T-helper 1 cell (primary cell): ENCODE data around the gene ELOVL4.
A peak's percentile ranks its signal among the peaks of the same experiment; 100 is the strongest.

Experiments used
- DNase-seq, 5 donors: peaks; one replicate each; pipeline ENCODE4 v3.0.0-alpha.2; 2012 to 2020
- total RNA-seq, 4 donors: gene quantifications; one replicate each; lab custom pipeline; 2026; lab: John Stamatoyannopoulos, UW

Gene ELOVL4
- total RNA-seq: 1.5 to 3.3 (median 2.4) reads per million in 4 donors

- DNase-seq: peak; percentile 26 to 55 (median 37)
Measured at GRCh38 chr6:79947191-79948186, at the start of gene ELOVL4. Gene ELOVL4 (minus strand): TSS chr6:79947553. CDS start chr6:79947279, 274 bp downstream.

GRCh38 chr6:79993911-79994309 lies 46.6 kb upstream of the ELOVL4 start:
- no peak for DNase-seq

DNA sequence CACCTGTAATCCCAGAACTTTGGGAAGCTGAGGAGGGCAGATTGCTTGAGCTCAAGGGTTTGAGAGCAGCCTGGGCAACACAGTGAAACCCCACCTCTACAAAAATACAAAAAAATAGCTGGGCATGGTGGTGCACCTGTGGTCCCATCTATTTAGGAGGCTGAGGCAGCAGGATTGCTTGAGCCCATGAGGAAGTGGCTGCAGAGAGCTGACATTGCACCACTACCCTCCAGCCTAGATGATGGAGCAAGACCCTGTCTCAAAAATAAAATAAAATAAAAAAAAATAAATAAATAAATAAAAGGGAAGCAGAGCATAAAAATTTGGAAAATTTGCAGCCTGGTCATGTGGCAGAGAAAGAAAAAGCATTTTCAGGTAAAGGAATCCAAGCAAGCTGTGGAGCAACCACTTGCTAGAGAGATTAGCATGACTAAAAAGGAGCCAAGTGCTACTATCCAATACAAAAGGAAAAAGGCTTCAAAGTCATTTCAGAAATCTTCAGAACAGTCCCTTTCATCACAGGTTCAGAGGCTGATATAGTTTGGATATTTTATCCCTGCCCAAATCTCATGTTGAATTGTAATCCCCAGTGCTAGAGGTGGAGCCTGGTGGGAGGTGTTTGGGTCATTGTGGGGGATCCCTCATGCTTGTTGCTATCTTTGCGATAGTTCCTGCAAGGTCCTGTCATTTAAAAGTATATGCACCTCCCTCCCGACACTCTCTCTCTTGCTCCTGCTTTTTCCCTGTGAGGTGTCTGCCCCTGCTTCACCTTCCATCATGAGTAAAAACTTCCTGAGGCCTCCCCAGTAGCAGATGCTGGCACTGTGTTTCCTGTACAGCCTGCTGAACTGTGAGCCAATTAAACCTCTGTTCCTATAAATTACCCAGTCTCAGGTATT lies 45.9 kb upstream of the ELOVL4 start:
- DNase-seq: no peak

DNA sequence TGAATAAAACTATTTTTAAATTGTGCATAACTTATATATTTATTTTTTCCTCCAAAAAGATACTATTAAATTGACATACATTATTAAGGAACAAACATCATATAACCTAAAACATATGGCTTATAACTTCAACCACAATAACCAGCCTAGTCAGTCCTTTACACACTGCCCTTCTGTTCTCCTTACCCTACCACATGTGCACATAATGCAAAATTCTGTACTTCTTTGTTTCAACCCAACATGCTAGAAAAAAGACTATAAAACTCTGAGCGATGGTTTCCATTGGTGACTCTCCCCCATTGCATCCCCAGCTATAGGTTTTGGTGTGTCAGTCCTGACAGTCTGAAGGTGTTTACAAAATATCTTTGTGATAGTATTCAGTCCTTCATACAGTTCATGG lies 42.3 kb upstream of the ELOVL4 start:
- no peak for DNase-seq

GRCh38 chr6:79985128-79985527 lies 37.8 kb upstream of the ELOVL4 start:
- no peak for DNase-seq

DNA sequence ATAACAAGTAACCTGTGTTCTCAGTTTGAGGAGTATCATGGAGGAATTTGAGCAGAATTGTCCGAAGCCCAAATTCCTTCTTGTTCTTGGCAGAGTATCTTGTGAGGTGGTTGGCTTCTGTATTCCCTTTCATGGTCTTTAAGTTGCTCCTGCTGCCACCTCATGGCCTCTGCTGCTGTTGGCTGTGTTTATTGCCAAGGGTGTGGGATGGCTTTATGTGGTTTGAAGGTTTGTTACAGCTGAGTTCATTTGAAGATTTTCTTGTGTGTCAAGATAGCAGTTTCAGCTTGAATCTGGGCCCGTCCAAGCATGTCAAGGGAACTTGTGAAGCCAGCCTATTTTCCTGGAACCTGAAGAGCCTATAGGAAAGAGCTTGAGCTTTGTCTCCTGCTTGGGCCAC lies 36.9 kb upstream of the ELOVL4 start:
- no peak for DNase-seq

- no peak for DNase-seq
Measured at GRCh38 chr6:79981652-79982051, 34.3 kb upstream of the ELOVL4 start.

DNA sequence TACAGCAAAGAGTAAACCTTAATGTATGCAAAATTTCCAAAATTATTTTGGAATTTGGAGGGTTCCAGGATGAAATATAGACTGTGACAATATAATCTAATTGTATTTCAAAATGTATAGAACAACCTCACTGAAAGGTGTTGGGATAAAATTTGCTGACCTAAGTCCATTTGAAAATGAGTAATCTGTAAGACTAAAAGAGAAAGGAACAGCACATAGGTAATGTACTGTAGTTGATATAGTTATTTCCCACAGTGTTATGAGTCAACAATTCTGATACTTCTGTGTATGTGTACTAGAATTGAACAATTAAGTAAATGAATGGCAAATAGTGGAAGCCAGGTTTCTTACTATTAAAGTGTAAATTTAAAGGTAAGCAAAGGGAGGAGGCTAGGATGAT lies 23.8 kb upstream of the ELOVL4 start:
- no peak for DNase-seq

- no peak for DNase-seq
Measured at GRCh38 chr6:79969784-79970183, 22.4 kb upstream of the ELOVL4 start.

DNA sequence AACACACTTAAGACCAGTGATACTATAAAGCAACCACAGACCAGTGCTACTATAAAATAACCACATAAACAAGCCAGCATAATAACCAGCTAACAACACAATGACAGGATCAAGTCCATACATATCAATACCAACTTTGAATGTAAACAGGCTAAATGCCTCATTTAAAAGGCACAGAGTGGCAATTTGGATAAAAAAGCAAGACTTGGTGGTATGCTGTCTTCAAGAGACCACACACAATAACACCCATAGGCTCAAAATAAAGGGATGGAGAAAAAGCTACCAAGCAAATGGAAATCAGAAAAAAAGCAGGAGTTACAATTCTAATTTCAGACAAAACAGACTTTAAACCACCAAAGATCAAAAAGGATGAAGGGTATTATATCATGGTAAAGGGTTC lies 19.8 kb upstream of the ELOVL4 start:
- DNase-seq: no peak

DNA sequence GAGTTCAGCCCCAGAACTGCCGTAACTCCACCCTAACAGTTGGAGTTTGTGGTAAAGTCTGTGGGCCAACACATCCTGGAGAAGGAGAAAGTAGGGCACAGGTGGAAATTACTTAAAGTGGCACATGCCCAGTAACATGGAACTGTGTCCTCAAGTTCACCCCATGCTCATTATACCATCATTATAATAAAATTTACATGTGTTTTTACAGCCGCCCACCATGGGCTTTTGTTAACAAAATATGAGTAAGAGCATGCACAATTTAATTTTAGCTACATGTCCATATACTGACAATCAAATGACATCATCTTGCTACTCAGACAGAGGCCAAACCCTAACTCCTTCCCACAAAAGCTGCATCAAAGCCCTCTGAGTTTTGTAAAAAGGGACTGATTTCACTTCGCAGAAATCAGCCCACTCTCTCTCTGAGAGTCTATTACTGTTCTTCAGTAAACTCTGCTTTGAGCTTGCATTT lies 17.3 kb upstream of the ELOVL4 start:
- DNase-seq: no peak

GRCh38 chr6:79954849-79955248 lies 7.5 kb upstream of the ELOVL4 start:
- no peak for DNase-seq

DNA sequence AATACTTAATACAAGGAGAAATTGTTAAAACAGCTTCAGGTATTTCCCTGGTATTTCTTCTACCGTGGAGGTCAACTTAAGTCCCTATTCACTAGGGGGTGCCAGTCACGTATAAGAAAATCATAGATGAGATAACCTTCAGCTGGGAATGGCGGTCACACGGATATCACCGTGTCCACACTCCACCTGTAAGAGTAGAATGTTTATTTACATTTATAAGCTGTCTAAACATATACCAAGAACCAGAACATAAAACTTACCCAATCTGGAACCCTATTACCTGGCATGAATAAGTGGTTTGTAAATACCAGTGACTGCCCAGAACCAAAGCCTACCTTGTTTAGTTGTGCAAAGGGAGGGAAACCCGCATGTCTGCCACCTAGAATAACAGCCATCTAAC lies 1.9 kb upstream of the ELOVL4 start:
- peak in 4 of 5 donors; percentile 42 to 72 (median 52) for DNase-seq

DNA sequence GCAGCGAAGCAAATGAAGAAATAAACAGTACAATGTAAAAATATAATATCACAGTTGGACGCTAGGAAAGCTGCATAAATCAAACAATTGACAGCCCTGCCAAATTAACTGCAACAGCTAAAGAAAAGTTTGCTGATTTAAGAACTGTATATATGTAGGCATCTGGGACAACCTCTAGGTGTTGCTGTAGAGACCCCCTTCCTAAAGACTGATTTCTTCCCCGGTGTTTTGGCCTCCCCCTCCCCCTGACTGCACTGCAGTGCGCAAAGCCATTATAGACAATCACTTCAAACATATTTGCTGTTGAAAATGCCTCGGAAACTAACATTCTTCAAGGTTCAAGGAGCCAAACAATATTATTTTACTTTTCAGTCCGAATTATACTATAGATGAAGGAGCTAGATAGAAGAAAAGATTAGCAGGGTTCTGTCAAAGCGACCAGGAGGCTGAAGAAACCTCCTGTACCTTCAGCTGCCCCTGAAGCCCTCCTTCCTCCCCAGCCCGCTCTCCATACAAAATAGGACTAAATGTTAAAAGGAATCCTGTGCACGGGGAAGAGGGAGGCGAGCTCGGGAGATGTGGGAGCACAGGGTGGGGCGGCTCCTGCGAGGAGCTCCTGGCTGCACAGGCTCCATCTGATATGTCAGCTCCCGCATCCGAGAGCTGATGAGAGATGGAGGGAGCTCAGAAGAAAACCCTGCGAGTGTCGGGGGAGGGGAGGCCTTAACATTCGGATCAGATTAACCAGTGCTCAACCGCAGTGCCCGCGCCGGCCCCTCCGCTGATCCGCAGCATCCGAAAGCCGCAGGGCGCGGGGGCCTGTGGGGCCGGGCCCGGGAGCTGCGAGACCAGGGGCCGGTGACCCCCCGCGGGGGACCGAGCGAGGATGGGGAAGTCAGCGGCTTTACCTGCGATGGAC lies 822 bp downstream of the ELOVL4 start:
- DNase-seq: peak in 3 of 5 donors; percentile 4 to 20 (median 11)

DNA sequence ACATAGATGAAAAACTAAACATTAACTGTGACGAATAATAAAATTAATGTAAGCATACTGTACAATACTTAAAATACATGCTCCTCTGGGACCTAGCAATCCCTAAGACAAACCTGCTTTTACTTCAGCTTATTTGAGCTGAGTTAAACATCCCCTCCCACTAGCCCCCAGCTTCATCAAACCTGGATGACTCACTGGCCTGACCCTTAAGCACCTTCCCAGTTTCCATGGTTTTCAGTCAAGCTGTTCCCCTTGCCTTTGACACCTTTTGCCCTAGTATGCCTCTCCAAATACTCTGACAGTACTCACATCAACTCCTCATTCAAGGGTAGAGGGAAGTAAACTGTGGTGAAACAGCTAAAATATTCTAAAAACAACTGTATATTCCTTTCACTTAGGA lies 4.2 kb downstream of the ELOVL4 start:
- DNase-seq: no peak

DNA sequence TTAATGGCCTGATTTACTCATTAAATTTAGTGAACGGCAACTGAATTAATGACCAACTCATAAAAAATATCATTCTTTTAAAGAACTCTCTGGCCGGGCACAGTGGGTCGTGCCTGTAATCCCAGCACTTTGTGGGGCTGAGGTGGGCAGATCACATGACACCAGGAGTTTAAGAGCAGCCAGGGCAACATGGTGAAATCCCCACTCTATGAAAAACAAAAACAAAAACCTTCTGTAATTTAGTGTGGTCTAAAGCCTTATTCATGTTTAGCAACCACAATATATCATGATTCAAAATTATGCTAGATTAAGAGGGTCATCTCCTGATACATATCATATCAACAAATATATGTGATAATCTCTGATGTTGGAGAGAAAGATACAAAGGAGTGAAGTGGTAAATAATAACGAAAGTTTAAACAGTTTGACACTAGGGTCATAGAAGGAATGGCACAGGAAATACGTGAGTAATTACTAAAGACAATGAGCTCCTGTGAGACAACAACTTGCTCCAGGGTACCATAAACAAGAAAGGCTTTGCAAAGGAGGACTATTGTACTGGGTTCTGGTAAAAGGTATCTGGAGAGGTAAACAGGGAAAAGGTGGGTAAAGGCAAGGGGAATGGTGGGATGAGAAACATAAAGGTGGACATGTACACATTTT lies 5.7 kb downstream of the ELOVL4 start:
- peak in 1 of 5 donors; percentile 25 for DNase-seq

GRCh38 chr6:79928478-79928998 lies 18.8 kb downstream of the ELOVL4 start:
- DNase-seq: no peak

GRCh38 chr6:79927758-79928157 lies 19.6 kb downstream of the ELOVL4 start:
- DNase-seq: no peak

DNA sequence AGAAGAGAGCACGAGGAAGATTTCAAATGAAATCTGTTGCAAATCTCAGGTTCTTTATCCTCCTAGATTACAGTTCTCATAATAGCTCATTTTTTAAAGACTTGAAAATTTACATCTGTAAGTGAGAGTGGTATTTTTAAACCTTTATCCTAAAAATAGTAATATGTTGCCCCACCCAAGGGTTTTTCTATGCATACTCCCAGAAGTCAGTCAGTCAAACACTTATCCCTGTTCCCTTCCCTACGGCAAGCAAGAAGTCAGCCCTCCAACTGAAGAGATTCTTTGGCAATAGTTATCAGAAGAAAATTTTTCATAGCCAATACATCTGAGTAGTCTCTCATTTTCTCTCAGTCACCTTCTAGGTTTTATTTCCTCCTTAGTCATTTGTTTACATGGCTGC lies 24.1 kb downstream of the ELOVL4 start:
- no peak for DNase-seq

DNA sequence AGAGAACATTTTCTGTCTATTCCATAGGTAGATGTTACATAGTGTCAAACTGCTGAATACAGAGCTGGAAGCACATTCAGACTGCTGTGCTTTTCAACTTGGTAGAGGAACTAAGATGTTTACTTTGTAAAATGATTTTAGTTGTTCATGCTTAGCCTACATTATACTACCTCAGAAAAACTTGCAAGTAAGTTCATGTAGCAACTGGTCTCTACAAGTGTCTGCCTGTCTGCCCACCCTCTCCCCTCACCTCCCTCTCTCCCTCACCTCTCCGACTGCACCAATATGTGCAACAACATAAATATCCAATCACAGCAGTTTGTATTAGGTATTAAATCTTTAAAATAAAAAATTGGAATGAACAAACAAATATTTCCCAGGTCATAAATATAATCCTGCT lies 25.3 kb downstream of the ELOVL4 start:
- DNase-seq: no peak

DNA sequence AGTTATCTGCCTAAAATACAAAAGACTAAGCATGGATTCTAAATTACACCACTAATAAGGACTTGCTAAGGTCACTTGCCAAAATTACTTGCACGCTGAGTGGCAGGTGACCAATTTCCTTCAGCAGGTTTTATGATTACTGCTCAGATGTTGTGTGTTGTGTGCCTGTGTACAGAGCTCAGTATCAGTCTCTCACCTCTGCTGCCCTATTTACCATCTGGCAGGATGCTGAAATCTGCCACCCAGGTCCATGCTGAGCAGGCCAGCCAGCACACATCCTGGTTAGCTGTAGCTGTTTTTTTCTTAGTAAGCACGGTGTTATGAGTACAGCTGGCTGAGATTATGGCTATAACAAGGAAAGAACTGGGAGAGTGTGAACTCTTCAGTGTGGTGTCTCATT lies 34.0 kb downstream of the ELOVL4 start:
- peak in 1 of 5 donors; percentile 13 for DNase-seq
